ENCODE results near the gene KCNB1.
"Not testable (repeated sequence)": the region's sequence is repeated elsewhere in the genome, so short reads cannot be mapped to it uniquely, and the experiment has no call there.

Gene KCNB1

GRCh38 chr20:49409975-49410621 lies 72.4 kb downstream of the KCNB1 start:
- not testable (repeated sequence) for DNase-seq (ENCODE audit: low read depth in 2 of 2)

GRCh38 chr20:49409302-49409974 lies 73.0 kb downstream of the KCNB1 start:
- DNase-seq (ENCODE audit: low read depth in 2 of 2) = no peak

- no peak for DNase-seq (ENCODE audit: low read depth in 2 of 2)
These were observed 73.9 kb downstream of the KCNB1 start for GRCh38 chr20:49408509-49409104.

- no peak for DNase-seq (ENCODE audit: low read depth in 2 of 2)
These were observed 75.8 kb downstream of the KCNB1 start for GRCh38 chr20:49406666-49407065.

GRCh38 chr20:49405696-49406095 lies 76.8 kb downstream of the KCNB1 start:
- no peak for DNase-seq (ENCODE audit: low read depth in 2 of 2)

- DNase-seq (ENCODE audit: low read depth in 2 of 2) = no peak
These were observed 77.3 kb downstream of the KCNB1 start for GRCh38 chr20:49405062-49405683.

GRCh38 chr20:49404461-49404860 lies 78.0 kb downstream of the KCNB1 start:
- DNase-seq (ENCODE audit: low read depth in 2 of 2) = no peak

- no peak for DNase-seq (ENCODE audit: low read depth in 2 of 2)
These were observed 78.6 kb downstream of the KCNB1 start for GRCh38 chr20:49403911-49404310.

- DNase-seq (ENCODE audit: low read depth in 2 of 2) = no peak
These were observed 79.5 kb downstream of the KCNB1 start for GRCh38 chr20:49403012-49403411.

GRCh38 chr20:49400904-49401303 lies 81.6 kb downstream of the KCNB1 start:
- DNase-seq (ENCODE audit: low read depth in 2 of 2) = no peak

- DNase-seq (ENCODE audit: low read depth in 2 of 2) = no peak
These were observed 82.1 kb downstream of the KCNB1 start for GRCh38 chr20:49400410-49400809.

- DNase-seq (ENCODE audit: low read depth in 2 of 2) = no peak
These were observed 83.1 kb downstream of the KCNB1 start for GRCh38 chr20:49399329-49399728.

GRCh38 chr20:49398401-49399144 lies 83.9 kb downstream of the KCNB1 start:
- no peak for DNase-seq (ENCODE audit: low read depth in 2 of 2)

- no peak for DNase-seq (ENCODE audit: low read depth in 2 of 2)
These were observed 84.9 kb downstream of the KCNB1 start for GRCh38 chr20:49397525-49397924.

GRCh38 chr20:49396230-49396629 lies 86.2 kb downstream of the KCNB1 start:
- no peak for DNase-seq (ENCODE audit: low read depth in 2 of 2)

GRCh38 chr20:49395659-49396058 lies 86.8 kb downstream of the KCNB1 start:
- no peak for DNase-seq (ENCODE audit: low read depth in 2 of 2)

- no peak for DNase-seq (ENCODE audit: low read depth in 2 of 2)
These were observed 87.3 kb downstream of the KCNB1 start for GRCh38 chr20:49395183-49395582.

- DNase-seq (ENCODE audit: low read depth in 2 of 2) = no peak
These were observed 87.7 kb downstream of the KCNB1 start for GRCh38 chr20:49394757-49395156.

- DNase-seq (ENCODE audit: low read depth in 2 of 2) = no peak
These were observed 88.2 kb downstream of the KCNB1 start for GRCh38 chr20:49394264-49394663.

GRCh38 chr20:49393803-49394202 lies 88.7 kb downstream of the KCNB1 start:
- DNase-seq (ENCODE audit: low read depth in 2 of 2) = no peak

- no peak for DNase-seq (ENCODE audit: low read depth in 2 of 2)
These were observed 89.7 kb downstream of the KCNB1 start for GRCh38 chr20:49392745-49393144.

Measured in stimulated activated CD4-positive, alpha-beta T cell treated with anti-CD3 and anti-CD28 coated beads, Interleukin-1b, Interleukin-23, amount 100 ng/mL, for 4 hours (primary cell).